COLO668 (cell line): ENCODE data around the gene CLBA1.
"Not testable (repeated sequence)": the region's sequence is repeated elsewhere in the genome, so short reads cannot be mapped to it uniquely, and the experiment has no call there.

Source experiments
- DNase-seq: peaks from one replicate; lab custom pipeline; 2025; ENCODE audit not compliant: unreplicated experiment; lab: John Stamatoyannopoulos, UW

The CLBA1 gene

GRCh38 chr14:105022276-105022670, 36.7 kb downstream of the CLBA1 start:
- no peak for DNase-seq

GRCh38 chr14:105023144-105023543, 37.6 kb downstream of the CLBA1 start:
- no peak for DNase-seq

GRCh38 chr14:105023791-105024480, 38.3 kb downstream of the CLBA1 start:
- DNase-seq, result no peak

GRCh38 chr14:105025429-105025828, 39.8 kb downstream of the CLBA1 start:
- no peak for DNase-seq

GRCh38 chr14:105026033-105026785, 40.6 kb downstream of the CLBA1 start:
- DNase-seq, result no peak

- DNase-seq, result no peak
Measured at GRCh38 chr14:105026802-105027563, 41.4 kb downstream of the CLBA1 start.

GRCh38 chr14:105027718-105028117, 42.1 kb downstream of the CLBA1 start:
- DNase-seq, result not testable (repeated sequence)

- no peak for DNase-seq
Measured at GRCh38 chr14:105028251-105028927, 42.8 kb downstream of the CLBA1 start.

- DNase-seq, result no peak
Measured at GRCh38 chr14:105029402-105029801, 43.8 kb downstream of the CLBA1 start.

- DNase-seq, result no peak
Measured at GRCh38 chr14:105030194-105030593, 44.6 kb downstream of the CLBA1 start.

- no peak for DNase-seq
Measured at GRCh38 chr14:105030836-105031396, 45.3 kb downstream of the CLBA1 start.

GRCh38 chr14:105032451-105032901, 46.9 kb downstream of the CLBA1 start:
- not testable (repeated sequence) for DNase-seq

GRCh38 chr14:105033412-105033900, 47.9 kb downstream of the CLBA1 start:
- not testable (repeated sequence) for DNase-seq

- DNase-seq, result no peak
Measured at GRCh38 chr14:105034315-105035039, 48.9 kb downstream of the CLBA1 start.

GRCh38 chr14:105035616-105036015, 50.0 kb downstream of the CLBA1 start:
- DNase-seq, result not testable (repeated sequence)

- DNase-seq, result no peak
Measured at GRCh38 chr14:105039458-105040205, 54.0 kb downstream of the CLBA1 start.

- DNase-seq, result no peak
Measured at GRCh38 chr14:105041841-105042765, 56.5 kb downstream of the CLBA1 start.

- peak; percentile 41 for DNase-seq
Measured at GRCh38 chr14:105042813-105043212, 57.2 kb downstream of the CLBA1 start.
